HEK293 (cell line): ENCODE measurements around the gene EDC3.

Source experiments
- CTCF ChIP-seq: fragments of 450-650 bp; formaldehyde crosslinking; IDR thresholded peaks from 2 replicates; pipeline ENCODE4 v1.5.1; 2016; ENCODE audit warnings: missing biosample characterization, missing genetic modification characterization
- PRDM4 ChIP-seq: fragments of 450-650 bp; formaldehyde crosslinking; IDR thresholded peaks from 2 replicates; pipeline ENCODE4 v1.5.1; 2017; ENCODE audit warnings: missing biosample characterization, missing genetic modification characterization
- YY1 ChIP-seq: fragments of 450-650 bp; formaldehyde crosslinking; IDR thresholded peaks from 2 replicates; pipeline ENCODE4 v1.5.1; 2018; ENCODE audit warnings: missing biosample characterization, missing genetic modification characterization
- ZBTB21 ChIP-seq: fragments of 450-650 bp; formaldehyde crosslinking; IDR thresholded peaks from 2 replicates; pipeline ENCODE4 v1.5.1; 2017; ENCODE audit warnings: missing biosample characterization, missing genetic modification characterization
- ZNF692 ChIP-seq: fragments of 450-650 bp; formaldehyde crosslinking; IDR thresholded peaks from 2 replicates; pipeline ENCODE4 v1.5.1; 2016; ENCODE audit warnings: missing biosample characterization, missing genetic modification characterization
- ZNF785 ChIP-seq: fragments of 450-650 bp; formaldehyde crosslinking; IDR thresholded peaks from 2 replicates; pipeline ENCODE4 v1.5.1; 2016; ENCODE audit warnings: missing biosample characterization, missing genetic modification characterization
- TF ChIP-seq, protein P1 (sequence below): fragments of 450-650 bp; formaldehyde crosslinking; IDR thresholded peaks from 2 replicates; pipeline ENCODE4 v1.5.1; 2017; ENCODE audit warnings: missing biosample characterization, missing genetic modification characterization
- TF ChIP-seq, protein P2 (sequence below): fragments of 450-650 bp; formaldehyde crosslinking; IDR thresholded peaks from 2 replicates; pipeline ENCODE4 v1.5.1; 2016; ENCODE audit warnings: missing biosample characterization, missing genetic modification characterization

- TF ChIP-seq ZNF692 (no peak), YY1 (no peak), CTCF (no peak), PRDM4 (no peak), ZNF785 (tag by site-specific recombination) (no peak), ZBTB21 (tag by site-specific recombination) (no peak)
- TF ChIP-seq, protein P1, sequence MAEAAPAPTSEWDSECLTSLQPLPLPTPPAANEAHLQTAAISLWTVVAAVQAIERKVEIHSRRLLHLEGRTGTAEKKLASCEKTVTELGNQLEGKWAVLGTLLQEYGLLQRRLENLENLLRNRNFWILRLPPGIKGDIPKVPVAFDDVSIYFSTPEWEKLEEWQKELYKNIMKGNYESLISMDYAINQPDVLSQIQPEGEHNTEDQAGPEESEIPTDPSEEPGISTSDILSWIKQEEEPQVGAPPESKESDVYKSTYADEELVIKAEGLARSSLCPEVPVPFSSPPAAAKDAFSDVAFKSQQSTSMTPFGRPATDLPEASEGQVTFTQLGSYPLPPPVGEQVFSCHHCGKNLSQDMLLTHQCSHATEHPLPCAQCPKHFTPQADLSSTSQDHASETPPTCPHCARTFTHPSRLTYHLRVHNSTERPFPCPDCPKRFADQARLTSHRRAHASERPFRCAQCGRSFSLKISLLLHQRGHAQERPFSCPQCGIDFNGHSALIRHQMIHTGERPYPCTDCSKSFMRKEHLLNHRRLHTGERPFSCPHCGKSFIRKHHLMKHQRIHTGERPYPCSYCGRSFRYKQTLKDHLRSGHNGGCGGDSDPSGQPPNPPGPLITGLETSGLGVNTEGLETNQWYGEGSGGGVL (tag by site-specific recombination) = no peak
- TF ChIP-seq, protein P2, sequence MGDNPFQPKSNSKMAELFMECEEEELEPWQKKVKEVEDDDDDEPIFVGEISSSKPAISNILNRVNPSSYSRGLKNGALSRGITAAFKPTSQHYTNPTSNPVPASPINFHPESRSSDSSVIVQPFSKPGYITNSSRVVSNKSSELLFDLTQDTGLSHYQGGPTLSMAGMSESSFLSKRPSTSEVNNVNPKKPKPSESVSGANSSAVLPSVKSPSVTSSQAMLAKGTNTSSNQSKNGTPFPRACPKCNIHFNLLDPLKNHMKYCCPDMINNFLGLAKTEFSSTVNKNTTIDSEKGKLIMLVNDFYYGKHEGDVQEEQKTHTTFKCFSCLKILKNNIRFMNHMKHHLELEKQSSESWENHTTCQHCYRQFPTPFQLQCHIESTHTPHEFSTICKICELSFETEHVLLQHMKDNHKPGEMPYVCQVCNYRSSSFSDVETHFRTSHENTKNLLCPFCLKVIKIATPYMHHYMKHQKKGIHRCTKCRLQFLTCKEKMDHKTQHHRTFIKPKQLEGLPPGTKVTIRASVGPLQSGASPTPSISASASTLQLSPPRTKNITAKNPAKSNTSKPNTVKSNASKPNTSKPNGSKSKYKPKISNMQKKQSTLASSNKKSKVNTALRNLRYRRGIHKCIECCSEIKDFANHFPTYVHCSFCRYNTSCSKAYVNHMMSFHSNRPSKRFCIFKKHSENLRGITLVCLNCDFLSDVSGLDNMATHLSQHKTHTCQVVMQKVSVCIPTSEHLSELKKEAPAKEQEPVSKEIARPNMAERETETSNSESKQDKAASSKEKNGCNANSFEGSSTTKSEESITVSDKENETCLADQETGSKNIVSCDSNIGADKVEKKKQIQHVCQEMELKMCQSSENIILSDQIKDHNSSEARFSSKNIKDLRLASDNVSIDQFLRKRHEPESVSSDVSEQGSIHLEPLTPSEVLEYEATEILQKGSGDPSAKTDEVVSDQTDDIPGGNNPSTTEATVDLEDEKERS (tag by site-specific recombination) = no peak
Observed at GRCh38 chr15:74613089-74613952, 82.5 kb downstream of the EDC3 start.
